GM18951 (cell line): ENCODE measurements around the gene TTC16.

ENCODE experiments used
- POLR2A ChIP-seq: IDR thresholded peaks from 4 replicates; pipeline ENCODE4 v1.6.1; 2011; ENCODE audit warnings: mild to moderate bottlenecking; ENCODE audit not compliant: insufficient read length, insufficient read depth; ENCODE audit errors: extremely low read depth
- in situ Hi-C: fragments of 300-500 bp; cut with MboI; formaldehyde crosslinking; loops from one replicate; pipeline ENCODE4 v1.12.0; 2022; ENCODE audit warnings: low sequenced_read_pairs, mixed read lengths, inconsistent platforms; ENCODE audit not compliant: unreplicated experiment

TTC16 gene

DNA sequence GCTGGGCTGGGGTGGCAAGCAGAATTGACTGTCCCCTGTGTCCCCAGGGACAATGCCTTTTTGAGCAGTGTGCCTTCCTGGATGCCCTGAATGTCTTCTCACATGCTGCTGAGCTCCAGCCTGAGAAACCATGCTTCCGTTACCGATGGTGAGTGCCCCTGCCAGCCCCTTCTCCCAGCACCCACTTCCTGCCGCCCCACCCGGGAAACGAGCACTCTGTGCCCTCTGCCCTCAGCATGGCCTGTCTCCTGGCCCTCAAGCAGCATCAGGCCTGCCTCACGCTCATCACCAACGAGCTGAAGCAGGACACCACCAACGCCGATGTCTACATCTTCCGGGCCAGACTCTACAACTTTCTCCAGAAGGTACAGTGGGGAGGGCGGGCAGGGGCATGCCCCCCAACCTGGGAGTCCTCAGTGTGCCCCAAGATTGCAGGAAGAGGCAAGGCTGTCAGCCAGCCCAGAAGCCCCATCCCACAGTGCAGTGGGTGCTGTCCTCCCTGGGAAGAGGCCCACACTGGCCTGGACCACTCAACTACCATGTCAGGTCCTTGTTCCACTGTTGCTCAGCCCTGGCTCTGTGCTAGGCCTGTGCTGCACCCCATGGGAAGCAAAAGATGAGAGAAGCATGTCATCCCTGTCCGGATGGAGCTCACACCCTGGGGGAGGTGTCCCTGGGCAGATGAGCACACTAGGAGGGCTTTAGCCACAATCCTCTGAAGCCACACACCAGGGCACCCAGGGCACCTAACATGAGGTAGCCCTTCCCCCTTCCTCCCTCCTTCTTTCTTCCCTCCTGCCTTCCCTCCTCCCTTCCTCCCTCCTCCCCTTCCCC, 4.4 kb downstream of the TTC16 start:
- no peak for TF ChIP-seq POLR2A
- in situ Hi-C loops = no loop called here

DNA sequence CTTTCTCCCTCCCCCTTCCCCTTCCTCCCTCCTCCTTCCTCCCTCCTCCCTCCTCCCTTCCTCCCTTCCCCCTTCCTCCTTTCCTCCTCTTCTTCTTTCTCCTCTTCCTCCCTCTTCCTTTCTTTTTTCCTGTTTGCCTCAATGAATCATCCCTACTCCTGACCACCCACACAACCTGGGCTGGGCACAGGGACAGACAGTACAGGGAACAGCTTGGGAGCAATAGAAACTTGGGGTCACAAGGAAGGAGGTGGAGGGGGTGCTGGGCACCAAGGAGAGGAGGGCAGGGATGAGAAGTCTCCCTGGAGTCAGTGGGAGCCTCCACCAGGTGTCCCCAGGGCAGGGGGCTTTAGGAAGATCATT, 5.0 kb downstream of the TTC16 start:
- in situ Hi-C loops = no loop called here
- no peak for TF ChIP-seq POLR2A

DNA sequence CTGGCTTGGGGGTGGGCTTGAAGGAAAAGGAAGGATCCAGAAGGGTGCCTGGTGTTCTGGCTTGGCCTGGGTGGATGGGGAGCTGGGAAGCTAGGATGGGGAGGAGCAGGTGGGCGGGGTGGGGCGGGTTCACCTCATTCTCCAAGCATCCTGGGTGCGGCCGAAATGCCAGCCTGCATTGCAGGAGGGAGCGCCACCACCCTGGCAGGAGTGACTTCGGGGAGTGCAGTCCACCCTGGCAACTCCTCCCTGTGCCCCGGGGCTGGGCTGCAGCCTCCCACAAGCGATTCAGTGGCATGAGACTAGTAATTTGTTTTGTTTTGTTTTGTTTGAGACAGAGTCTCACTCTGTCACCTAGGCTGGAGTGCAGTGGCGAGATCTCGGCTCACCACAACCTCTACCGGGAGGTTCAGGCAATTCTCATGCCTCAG, 5.5 kb downstream of the TTC16 start:
- in situ Hi-C loops = no loop called here
- TF ChIP-seq POLR2A = no peak

DNA sequence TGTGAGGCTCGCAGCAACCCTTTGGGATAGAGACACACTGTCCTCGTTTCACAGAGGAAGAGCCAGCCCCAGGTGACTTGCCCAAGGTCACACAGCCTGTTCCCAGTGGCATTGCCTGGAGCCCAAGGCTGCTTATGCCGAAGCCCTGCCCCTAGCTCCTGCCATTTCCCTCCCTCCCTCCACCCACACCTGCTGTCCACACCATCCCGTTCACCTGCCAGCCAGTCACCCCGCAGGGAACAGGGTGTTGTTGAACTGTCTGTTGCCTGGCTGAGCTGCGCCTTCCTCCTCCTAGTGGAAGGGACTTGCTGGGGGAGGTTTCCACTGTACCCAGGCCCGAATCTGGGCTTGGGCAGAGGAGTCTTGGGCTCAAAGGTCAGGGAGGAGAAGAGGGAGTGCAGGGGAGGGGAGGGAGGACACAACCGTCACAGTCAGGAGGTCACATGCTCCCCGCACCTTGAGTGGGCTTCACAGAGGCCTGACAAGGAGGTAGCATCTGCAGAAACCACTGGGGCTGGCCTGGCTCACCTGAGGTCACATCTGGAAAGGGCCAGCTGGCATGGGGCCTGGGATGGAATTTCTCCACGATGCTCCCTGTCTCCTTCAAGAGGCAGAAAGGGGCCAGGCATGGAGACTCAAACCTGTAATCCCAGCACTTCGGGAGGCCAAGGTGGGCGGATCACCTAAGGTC, 6.3 kb downstream of the TTC16 start:
- TF ChIP-seq POLR2A = no peak
- in situ Hi-C loops = no loop called here

DNA sequence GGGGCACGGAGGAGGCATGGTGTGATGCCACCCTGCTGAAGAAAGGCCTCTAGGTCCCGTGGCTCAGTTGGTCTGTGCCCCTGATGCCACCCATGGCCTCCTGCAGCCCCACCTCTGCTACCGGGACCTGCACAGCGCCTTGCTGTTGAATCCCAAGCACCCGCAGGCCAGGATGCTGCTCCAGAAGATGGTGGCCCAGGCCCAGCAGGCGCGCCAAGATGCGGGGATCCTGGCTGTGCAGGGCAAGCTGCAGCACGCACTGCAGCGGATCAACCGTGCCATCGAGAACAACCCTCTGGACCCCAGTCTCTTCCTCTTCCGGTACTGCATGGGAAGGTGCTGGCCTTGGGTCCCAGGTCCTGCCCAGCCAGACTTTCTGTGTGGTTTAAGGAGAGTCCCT, 7.1 kb downstream of the TTC16 start:
- in situ Hi-C loops = no loop called here

DNA sequence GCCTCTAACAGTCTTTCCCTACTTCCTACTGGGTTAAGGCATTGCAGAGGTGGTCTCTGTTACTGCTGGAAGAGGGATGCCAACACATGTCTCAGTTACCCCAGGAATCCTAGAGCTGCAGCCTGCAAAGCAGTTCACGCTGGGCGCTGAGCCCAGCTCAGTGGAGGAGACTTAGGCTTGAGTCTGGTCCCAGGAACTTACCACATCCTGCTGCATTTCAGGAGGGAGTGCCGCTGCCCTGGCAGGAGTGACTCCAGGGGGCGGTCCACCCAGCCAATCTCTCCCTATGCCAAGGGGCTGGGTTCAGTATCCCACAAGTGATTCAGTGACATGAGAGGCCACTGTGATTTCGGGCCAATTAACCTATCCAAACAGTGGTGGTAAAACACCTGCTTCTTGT, 7.6 kb downstream of the TTC16 start:
- no peak for TF ChIP-seq POLR2A
- in situ Hi-C loops = no loop called here

More for the DNA sequence above, 7.1 kb downstream of the TTC16 start:
- no peak for TF ChIP-seq POLR2A

DNA sequence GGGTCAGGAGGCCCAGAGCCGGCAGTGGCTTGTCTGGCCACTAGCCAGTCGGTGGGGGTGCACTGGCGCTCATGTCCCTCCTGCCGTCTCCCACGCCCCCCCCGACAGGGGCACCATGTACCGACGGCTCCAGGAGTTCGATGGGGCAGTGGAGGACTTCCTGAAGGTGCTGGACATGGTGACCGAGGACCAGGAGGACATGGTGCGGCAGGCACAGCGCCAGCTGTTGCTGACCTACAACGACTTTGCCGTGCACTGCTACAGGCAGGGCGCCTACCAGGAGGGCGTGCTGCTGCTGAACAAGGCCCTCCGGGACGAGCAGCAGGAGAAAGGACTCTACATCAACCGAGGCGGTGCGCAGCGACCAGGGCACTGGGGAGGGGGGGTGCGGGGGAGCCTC, 8.1 kb downstream of the TTC16 start:
- in situ Hi-C loops = no loop called here
- no peak for TF ChIP-seq POLR2A

DNA sequence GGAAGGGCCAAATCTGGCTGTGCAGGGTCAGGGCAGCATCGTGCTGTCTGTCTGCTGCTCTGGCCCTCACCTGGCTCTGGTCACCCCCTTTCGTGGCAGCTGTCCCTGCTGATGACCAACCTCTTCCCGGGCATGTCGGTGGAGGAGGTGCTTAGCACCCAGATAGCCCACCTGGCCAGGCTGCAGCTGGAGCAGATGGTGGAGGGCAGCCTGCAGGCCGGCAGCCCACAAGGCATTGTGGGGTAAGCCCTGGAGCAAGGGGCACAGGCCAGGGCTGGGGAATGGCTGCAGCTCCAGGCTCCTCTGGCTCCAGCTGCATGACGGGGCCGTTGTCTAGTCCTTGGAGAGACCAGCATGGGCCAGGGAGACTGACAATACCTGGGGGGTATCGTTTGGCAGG, 11.0 kb downstream of the TTC16 start:
- no peak for TF ChIP-seq POLR2A
- in situ Hi-C loops = no loop called here

DNA sequence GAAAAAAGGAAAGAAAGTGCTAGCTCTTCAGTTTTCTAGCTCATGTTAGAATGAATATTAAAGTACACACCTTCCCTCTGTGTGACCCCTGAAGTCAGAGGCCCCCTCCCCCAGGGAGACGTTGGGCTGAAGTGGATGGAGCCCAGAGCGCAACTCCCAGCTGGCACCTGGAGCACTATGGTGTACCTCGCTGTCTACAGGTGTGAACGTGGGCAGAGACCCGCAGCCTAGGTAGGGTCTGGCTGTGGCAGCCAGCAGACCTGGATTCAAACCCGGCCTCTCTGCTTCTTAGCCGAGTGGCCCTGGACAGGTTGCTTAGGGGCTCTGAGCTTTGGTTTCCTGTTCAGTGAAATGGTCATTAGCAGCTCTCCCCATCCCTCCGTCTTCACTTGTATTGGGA, 12.9 kb downstream of the TTC16 start:
- in situ Hi-C loops = no loop called here
- no peak for TF ChIP-seq POLR2A

DNA sequence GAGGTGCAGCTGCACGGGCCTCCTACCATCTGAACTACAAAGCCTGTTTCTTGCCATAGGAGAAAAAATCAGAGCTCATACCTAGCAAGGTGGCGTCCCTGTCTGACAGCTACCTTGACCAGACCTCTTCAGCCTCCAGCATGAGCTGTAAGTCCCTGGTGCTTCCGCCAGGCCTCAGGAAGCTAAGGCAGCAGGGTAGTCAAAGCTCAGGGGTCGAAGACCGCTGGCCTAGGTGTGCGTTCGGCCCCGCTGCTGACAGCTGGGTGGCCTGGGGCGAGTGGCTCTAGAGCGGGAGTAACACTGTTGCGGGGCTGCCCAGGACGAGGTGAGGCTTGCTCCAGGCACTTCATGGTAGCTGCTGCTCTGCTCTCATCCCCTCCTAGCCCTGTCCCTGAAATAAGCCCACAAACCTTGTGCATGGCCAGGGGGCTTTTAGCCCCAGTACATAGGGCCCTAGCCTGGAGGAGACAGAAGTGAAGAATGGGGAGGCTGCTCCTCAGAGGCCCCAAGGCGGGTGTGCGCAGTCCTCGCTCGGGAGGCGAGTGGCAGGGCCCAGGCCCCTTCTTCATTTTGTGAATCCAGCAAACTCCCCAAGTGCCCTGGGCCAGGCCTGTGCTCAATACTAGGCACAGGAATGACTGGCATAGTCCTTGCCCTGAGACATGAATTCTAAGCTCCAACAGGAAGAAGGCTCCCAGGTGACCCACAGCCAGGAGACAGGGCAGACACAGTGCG, 13.8 kb downstream of the TTC16 start:
- in situ Hi-C loops = loop anchor here (10.0 kb wide), 1 partner anchor 185 kb away; the partner anchor contains the start of gene ST6GALNAC4
- TF ChIP-seq POLR2A = no peak

DNA sequence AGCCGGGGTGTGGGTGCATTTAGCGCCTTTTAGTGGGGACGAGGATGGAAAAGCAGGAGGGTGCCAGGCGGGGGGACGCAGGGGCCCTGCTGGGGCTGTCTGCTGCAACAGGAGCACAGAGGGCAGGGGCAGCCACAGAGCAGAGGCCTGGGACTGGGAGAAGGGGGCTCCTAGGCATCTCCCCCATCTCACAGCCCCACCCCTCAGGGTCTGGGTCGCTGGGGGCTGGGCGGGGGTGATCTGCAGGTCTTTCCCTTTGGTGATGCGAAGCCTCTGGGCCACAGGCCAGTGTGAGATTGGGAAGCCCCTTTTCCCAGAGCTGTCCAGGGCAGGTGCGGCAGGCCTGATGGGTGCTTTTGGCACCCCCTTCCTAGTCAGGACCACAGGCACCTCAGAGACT, 14.4 kb downstream of the TTC16 start:
- in situ Hi-C loops = loop anchor here (10.0 kb wide), 1 partner anchor 185 kb away; the partner anchor contains the start of gene ST6GALNAC4
- TF ChIP-seq POLR2A = no peak

DNA sequence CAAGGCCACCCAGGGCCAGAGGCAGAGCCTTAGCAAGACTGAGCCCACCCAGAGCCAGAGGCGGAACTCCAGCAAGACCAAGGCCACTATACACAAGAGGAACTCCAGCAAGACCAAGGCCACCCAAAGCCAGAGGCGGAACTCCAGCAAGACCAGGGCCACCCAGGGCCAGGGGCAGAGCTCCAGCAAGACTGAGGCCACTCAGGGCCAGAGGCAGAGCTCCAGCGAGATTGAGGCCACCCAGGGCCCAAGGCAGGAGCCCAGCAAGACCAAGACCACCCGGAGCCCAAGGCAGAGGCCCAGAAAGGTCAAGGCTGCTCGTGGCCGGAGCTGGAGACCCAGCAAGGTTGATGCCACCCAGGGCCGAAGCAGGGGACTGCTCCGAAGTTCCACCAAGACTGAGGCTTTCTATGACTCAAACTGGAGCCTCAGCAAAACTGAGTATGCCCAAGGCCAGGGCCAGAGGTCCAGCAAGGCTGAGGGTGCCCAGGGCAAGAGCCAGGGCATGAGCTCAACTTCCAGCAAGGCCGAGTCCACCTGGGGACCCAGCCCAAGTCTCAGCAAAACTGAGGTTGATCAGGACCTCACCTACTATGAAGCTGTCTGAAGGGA, 15.0 kb downstream of the TTC16 start:
- no peak for TF ChIP-seq POLR2A
- in situ Hi-C loops = loop anchor here (10.0 kb wide), 1 partner anchor 184 kb away; the partner anchor contains the start of gene ST6GALNAC4

DNA sequence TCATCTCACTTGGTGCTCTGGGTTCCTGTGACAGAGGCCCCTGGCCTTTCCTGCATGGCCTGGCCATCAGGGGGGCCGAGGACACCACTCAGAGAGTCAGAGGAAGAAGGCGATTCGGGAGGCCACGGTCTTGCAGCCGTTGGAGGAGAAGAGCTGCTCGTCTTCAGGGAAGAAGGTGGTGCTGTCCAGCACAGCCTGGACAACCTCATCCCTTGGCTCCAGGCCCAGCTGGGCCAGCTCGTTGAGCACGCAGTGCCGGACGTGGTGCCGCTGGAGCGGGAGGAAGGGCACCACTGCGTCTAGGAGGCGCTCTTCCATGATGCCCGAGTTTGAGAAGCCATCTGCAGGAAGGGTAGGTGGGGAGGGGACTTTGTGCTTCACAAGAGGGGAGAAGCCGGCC, 16.1 kb downstream of the TTC16 start:
- in situ Hi-C loops = loop anchor here (10.0 kb wide), 1 partner anchor 183 kb away; the partner anchor contains the start of gene ST6GALNAC4

More for the DNA sequence above, 16.1 kb downstream of the TTC16 start:
- TF ChIP-seq POLR2A = no peak
